ENCODE measurements around the gene ZP2. TPM values are rescaled to one million over a fixed set of nuclear protein-coding genes. Genes with fewer than 3 reads are reported as not detected.
"Not testable (repeated sequence)": the region's sequence is repeated elsewhere in the genome, so short reads cannot be mapped to it uniquely, and the experiment has no call there.

Gene ZP2
- not detected for total RNA-seq

DNA sequence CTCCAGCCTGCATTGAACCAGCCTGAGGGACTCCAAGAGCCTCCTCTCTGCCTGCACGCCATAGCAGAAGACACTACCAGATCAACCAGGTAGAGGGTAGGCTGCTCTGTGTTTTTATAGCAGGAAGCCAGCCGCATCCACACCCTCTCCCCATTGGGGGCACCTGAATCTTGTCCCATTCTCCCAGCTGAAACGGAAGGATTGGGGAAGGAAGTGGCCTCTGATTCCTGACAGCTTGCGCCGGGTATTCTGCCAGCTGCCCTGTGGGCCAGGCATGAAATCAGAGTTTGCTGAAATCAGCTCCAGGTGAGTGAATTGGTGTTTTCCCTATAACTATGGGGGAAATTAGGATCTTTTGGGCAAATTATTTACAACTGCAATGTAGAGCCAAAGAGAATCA, at the start of gene ZP2:
Gene ZP2 (minus strand): TSS at position 89 of the 400 bp plus-strand sequence. CDS start 27 bp downstream, at position 62.
- no peak for DNase-seq (ENCODE audit: low read depth in 2 of 3, low spot score in 2 of 3)

DNA sequence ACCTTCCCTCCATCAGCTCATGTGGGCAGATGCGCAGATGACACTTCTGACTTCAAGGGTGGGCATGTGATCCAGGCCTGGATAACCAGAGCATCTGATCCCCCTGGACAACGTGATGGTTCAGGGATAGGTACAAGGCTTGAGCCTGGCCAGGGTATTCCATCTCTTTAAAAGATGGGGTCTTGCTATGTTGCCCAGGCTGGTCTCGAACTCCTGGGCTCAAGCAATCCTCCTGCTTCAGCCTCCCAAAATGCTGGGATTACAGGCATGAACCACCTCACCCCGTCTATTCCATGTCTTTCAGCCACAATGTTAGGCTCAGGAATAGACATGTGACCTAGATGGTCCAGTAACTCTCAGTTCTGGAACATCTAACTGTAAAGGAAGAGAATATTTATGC, 45.9 kb upstream of the ZP2 start:
- no peak for DNase-seq (ENCODE audit: low read depth in 2 of 3, low spot score in 2 of 3)

DNA sequence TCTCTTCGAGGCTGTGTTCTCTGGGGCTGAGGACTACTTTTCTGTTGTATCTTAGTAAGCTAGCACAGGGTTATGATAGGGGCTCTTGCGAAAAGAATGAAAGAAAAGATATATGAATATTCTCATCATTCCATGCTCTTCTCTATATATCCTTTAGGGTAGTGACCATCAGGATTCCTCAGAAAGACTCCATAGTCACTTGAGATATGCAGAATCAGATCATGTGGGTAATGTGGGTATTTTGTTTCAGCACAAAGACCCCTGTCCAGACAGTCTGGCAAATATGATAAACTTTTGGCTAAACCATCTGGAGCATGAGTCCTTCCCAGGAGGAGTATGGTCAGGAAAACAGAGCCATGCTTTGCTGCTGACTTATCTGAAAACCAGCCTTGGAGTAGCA, 45.3 kb upstream of the ZP2 start:
- DNase-seq (ENCODE audit: low read depth in 2 of 3, low spot score in 2 of 3), result no peak

DNA sequence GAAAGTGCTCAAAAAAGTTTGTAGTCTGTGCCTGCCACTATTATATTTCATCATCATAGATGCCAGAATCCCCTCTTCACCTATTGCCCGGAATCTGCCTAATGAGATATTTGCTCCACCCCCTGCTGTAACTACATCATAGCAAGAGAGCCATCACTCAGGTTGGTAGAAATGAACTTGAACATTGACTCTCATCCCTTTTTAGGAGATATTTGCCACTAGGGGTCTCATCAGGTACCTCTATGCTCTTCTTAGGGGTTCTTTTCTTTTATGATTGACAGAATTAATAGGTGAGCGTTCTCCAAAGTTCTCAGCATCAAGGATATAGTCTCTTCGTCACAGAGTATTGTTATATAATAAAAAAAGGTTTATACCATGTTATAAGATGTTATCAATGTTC, 42.1 kb upstream of the ZP2 start:
- no peak for DNase-seq (ENCODE audit: low read depth in 2 of 3, low spot score in 2 of 3)

DNA sequence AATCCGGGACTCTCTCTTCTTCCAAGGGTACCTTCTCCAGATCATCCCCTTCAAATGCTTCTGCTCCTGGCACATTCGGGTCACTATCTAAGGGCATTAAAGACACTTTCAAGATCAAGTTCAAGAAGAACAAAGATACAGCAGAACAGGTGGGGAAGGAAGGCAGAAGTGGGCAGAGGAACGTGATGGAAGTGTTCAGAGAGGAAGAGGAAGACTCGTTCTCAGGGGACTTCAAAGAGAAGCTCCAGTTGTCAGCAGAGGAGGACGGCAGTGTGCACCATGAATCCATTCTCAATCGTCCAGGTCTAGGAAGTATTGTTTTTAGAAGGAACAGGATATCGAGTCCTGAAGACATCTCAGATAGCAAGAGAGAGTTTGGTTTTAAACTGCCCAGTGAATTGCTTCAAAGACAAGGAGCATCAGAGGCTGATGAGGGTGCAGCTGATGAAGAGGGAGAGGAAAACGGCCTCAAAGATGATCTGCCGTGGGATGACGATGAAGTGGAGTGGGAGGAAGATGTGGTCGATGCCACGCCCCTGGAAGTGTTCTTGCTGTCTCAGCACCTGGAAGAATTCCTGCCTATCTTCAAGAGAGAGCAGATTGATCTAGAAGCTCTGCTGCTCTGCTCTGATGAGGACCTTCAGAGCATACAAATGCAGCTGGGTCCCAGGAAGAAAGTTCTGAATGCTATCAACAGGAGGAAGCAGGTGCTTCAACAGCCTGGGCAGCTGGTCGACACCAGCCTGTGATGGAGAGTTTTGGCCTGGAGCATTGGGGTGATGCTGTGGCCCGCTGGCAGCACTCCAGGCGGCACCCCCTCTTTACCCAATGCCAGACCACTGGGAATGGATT, 38.9 kb upstream of the ZP2 start:
- DNase-seq (ENCODE audit: low read depth in 2 of 3, low spot score in 2 of 3), result no peak

DNA sequence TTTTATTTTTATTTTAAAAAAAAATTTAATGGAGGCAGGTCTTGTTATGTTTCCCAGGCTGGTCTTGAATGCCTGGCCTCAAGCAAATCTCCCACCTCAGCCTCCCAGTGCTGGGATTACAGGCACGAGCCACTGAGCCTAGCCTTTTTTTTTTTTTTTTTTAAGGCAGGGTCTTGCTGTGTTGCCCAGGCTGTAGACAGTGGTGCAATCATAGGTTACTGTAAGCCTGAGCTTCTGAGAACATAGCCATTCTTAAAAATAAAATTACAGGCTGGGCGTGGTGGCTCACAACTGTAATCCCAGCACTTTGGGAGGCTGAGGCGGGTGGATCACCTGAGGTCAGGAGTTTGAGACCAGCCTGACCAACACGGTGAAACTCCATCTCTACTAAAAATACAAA, 36.8 kb upstream of the ZP2 start:
- DNase-seq (ENCODE audit: low read depth in 2 of 3, low spot score in 2 of 3), result not testable (repeated sequence)

DNA sequence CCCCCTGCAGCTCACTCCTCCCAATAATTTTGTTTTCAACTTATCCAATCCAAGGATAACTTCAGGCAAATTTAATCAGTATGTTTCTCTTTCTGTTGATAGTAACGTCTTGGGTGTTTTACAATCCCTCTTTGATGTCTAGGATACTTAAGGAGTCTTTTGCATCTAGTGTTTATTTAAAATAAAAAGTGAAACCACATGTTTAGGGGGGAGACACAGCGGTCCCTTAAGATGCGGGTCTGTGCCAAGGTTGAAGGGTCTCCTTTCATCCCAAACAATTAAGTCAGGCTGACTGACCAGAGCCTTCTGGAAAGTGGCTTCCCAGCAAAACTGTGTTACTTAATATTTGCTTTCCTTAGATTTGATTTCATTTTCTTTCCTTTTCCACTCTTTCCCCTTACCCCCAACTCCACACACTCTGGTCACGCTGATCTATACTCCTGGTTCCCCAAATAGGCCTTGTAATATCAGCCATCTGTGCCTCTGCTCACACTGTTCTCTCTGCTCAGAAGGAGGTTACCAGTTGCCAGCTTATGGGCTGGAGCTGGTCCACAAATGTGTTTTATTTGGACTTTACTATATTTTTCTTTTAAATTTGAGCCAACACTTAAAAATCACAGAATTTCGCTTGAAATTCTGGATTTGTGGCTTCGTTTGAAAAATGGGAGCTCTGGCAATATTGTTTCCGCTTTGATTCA, 33.3 kb upstream of the ZP2 start:
- DNase-seq (ENCODE audit: low read depth in 2 of 3, low spot score in 2 of 3), result no peak

DNA sequence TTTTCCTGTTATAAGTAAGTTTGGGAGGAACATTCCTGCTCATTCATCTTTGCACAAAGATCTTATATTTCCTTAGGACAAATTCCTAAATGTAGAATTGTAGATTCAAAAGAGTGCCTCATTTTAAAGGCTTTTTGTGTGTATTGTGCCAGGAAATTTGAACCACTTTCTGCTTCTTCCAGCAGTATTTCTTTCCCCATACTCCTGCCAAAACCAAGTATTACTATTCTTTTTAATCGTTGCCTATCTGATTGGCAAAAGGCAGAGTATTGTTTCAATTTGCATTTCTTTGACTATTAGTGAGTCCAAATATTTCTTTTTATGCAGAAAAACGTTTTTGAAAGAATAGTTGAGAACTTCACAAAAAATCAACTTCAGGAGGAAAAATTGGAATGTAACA, 31.4 kb upstream of the ZP2 start:
- no peak for DNase-seq (ENCODE audit: low read depth in 2 of 3, low spot score in 2 of 3)

DNA sequence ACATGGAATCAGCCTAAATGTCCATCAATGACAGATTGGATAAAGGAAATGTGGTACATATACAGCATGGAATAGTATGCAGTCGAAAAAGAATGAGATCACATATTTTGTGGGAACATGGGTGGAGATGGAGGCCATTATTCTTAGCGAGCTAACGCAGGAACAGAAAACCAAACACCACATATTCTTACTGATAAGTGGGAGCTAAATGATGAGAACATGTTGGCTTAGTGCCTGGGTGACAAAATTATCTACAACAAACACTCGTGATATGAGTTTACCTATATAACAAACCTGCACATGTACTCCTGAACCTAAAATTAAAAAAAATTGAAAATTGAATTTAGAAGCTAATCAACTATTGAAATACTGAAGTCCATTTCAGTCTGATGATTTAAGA, 28.3 kb upstream of the ZP2 start:
- DNase-seq (ENCODE audit: low read depth in 2 of 3, low spot score in 2 of 3), result no peak

DNA sequence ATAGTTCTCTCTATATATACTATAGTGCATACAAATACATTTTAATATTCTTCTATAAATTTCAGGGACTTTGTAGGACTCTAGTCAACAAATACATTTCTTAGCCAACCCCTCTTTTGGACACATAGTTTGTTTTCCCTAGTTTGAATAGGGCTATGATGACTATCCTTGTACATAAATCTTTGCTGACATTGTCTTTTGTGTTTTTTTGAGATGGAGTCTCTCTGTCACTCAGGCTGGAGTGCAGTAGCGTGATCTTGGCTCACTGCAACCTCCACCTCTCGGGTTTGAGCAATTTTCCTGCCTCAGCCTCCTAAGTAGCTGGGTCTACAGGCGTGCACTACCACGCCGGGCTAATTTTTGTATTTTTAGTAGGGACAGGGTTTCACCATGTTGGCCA, 25.5 kb upstream of the ZP2 start:
- no peak for DNase-seq (ENCODE audit: low read depth in 2 of 3, low spot score in 2 of 3)

DNA sequence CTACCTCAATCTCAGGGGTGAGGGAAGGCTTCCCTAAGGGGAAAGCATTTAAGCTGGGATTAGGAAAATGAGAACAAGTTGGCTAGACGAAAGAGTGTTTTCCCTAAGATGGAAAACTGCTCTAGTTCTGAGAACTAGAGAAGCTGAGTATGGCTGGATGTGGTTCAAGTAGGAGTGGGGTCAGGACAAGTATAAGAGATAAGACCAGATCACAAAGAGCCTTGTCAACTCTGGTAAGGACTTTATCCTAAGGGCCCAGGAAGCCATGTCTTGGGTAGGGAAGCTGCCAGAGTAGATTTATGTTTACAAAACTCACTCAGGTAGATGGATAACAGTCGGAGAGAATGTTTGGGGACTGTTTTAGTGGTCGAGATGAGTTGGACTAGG, 23.8 kb upstream of the ZP2 start:
- no peak for DNase-seq (ENCODE audit: low read depth in 2 of 3, low spot score in 2 of 3)

DNA sequence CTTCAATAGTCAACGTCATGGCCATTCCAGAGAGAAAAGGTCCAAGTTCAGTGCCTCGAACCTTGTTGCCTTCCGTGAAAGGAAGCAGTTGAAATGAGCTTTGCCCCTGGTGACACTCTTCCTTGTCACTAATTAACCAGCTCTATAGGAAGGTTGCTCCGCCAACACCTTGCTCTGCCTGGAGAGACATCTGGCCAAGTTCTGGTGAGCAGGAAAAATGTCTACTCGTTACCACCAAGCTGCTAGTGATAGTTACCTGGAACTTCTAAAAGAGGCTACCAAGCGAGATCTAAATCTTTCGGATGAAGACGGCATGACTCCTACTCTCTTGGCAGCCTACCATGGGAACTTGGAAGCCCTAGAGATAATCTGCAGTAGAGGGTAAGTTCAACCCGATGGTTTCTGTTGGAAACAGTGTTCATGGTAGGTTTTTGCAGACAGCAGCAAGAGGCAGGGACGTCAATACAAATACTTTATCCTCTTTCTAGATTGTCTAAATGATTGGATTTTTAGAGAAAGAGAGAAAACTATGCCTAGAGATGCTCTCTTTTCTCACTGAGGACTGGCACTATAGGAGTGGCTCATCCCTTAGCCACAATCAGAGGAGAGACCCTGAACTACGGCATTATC, 22.3 kb upstream of the ZP2 start, which contains the start of gene ANKS4B:
Gene ANKS4B (plus strand): TSS at position 179 of the 630 bp plus-strand sequence. CDS start 39 bp downstream, at position 218.
- no peak for DNase-seq (ENCODE audit: low read depth in 2 of 3, low spot score in 2 of 3)

DNA sequence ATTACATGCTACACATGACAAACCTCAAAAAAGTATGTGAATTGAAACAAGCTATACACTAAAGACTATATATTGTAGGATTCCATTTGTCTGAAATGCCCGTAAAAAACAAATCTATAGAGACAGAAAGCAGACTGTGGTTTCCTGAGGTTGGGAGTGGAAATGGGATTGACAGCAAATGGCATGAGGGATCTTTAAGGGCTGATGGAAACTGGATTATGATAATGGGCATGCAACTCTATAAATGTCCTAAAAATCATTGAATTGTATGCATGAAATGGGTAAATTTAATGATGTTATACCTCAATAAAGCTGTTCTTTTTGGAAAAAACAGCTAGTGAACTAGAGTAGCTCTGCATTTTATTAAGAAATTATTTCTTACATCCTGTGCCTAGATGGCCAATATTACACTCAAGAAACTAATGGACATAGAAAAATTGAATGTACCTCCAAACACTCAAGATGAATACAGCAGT, 21.7 kb upstream of the ZP2 start:
- no peak for DNase-seq (ENCODE audit: low read depth in 2 of 3, low spot score in 2 of 3)

DNA sequence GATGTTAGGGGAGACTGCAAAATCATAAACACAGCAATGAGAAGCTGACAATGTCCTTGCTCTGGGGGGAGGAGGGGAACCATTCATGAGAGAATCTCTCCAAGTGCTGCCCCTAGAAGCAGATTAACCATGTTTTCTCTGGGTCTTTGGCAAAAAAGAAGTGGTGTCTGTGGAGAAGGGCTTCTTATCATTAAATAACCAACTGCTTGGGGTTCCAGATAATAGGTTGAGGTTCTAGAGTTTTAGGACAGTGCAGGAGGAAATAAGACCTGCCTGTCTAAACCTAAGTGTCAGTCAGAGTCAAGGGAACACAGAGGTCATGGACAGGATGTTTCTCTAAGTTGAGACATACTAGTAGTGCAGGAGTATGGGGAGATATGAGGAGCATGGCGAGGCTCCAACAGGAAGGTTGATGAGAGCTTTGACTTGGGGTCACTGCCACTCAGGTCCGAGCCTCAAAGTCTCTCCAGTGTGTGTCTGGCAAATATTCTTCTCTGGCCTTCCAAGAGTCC, 17.0 kb upstream of the ZP2 start:
- no peak for DNase-seq (ENCODE audit: low read depth in 2 of 3, low spot score in 2 of 3)

DNA sequence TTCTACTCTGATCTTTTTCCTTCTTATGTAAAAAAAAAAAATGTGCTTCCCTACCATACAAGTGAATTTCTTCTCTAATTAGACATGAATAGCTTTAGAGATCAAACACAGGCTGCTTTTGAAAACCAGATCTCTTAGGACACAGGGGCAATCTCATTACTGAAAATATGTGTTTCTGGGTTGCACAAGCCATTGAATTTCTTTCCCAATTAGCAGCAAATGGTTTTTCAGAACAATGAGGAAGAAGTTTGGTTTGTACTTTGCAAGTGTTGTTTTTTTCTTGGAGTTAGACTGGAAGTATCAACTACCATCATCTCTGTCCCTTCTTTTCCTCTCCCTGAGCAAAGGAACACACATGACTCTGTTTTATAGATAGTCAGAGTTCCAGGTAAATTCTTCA, 16.5 kb upstream of the ZP2 start:
- no peak for DNase-seq (ENCODE audit: low read depth in 2 of 3, low spot score in 2 of 3)

DNA sequence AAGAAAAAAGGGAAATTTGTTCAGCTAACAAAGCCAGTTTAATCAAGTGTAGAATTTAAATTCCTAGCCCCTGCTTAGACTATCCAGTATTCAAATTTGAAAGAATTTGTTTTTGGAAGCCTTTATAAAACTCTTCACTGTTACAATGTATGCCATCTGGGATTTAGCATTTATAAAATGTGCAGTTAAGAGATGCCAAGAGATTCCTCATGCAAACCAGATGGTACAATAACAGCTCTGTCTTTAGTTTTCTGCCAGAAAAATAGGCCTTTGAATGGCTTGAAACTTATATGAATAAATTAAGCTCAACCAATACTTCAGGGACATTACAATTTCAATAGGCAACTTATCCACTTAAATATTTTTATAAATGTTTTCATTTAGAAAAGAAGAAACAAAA, 15.4 kb upstream of the ZP2 start:
- DNase-seq (ENCODE audit: low read depth in 2 of 3, low spot score in 2 of 3), result no peak

DNA sequence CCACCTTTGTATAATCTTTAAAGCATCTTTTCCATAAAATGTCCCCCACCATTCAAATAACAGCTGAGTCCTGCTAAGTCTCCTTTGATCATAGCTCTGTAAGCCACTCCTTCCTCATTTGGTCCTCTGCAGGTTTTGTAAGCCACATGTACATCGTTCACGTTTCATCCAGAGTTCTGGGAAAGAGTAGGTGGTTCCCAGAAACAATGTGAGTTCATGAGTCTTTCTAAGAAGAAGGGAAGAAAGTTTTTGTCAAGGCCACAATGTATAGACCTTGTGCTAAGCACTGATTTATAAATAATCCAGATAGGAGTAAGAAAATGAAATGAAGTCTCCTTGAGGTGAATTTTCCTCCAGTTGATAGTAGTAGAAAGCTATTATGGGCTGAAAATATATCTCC, 13.4 kb upstream of the ZP2 start:
- DNase-seq (ENCODE audit: low read depth in 2 of 3, low spot score in 2 of 3), result no peak

DNA sequence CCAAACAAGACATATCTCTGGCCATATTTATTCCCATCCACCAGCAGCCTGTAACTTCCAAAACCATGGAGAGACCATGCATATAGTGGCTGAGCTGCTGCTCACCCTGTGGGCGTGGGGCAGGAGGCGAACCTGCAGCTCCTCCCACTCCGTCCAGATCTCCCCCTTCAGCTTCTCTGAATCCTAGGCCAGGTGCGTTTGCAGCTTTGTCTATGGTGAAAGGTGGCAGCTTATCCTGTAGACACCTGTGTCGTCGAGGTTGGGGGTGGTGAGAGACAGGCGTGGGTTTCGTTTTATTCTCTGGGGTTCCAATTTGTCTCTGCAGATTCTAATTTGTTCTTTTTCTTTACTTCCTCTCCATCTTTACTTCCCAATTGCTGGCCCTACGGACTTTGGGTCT, 12.4 kb upstream of the ZP2 start:
- no peak for DNase-seq (ENCODE audit: low read depth in 2 of 3, low spot score in 2 of 3)

DNA sequence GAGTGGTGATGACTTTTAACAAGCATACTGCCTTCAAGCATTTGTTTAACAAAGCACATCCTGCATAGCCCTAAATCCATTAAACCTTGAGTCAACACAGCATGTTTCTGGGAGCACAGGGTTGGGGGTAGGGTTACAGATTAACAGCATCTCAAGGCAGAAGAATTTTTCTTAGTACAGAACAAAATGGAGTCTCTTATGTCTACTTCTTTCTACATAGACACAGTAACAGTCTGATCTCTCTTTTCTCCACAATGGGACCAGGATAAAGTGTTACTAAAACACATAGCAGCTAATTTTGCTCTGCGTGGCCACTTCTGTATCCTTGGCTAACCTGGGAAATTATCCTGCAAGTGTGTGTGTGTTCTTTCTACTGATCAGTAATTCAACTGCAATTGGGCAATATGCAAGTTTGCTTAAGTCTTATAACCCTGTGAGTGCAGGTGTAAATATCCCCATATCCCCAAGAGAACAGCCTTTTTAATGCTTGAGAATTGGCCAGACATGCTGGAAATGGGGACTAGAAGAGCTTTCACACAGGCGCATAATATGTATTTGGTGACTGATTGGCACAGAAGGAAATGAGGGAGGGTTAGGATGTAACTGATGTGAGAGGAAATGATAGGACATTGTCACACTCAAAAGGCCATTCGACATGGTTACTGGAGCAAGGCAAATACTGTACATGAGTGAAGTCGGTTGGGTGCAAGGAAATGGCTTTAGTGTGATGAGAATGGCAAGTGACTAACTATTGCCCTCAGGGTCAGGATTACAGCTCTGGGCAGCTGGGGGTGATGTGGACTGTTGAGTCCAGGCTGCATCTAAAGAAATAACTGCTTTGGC, 11.3 kb upstream of the ZP2 start:
- no peak for DNase-seq (ENCODE audit: low read depth in 2 of 3, low spot score in 2 of 3)

DNA sequence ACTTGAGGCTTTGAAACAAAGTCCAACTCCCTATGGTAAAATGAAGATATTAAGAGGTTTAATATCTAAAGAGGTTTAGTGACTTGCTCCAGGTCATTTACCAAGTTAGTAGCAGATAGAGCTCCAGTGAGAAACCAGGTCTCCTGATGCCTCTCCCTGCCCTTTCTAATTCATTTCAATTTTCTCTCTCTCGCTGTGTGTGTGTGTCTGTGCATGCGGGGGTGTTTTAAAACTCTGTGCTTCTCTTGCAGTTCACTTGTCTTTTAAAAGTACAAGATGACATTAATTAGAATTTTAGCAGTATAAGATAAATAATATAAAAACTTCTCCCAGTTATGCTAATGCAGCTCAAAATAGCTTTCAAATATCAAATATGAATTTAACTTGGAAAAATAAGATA, 8.2 kb upstream of the ZP2 start:
- DNase-seq (ENCODE audit: low read depth in 2 of 3, low spot score in 2 of 3), result no peak
